IMR-90 (cell line): ENCODE results near the gene SPECC1L. TPM values are rescaled to one million over a fixed set of nuclear protein-coding genes. Genes with fewer than 3 reads are reported as not detected.

ENCODE experiments used
- ATAC-seq: fragments of 200-7000 bp; cut with Tn5 transposase; 2 replicates; pipeline ENCODE4 v1.9.1; 2020; ENCODE audit warnings: low read depth, mild to moderate bottlenecking, moderate library complexity
- BruUV-seq: library from RNA; stranded (reverse); fragments of 400-500 nt; replicated peaks from 2 replicates; lab custom pipeline; 2021; lab: Mats Ljungman, UMichigan
- CTCF ChIA-PET: fragments of 300-600 bp; formaldehyde crosslinking; extraction: SDS; loops from one replicate; lab custom pipeline; 2021; ENCODE audit warnings: antibody characterized with exemption; lab: Yijun Ruan, JAX
- POLR2A ChIA-PET: fragments of 300-600 bp; sonication (Branson Sonifier 250); formaldehyde crosslinking; loops from one replicate; lab custom pipeline; 2022; ENCODE audit warnings: antibody characterized with exemption; ENCODE audit not compliant: unreplicated experiment; lab: Charles Lee
- DNase-seq: peaks from one replicate; pipeline ENCODE4 v3.0.0; 2013
- H2AFZ ChIP-seq: replicated peaks from 2 replicates; pipeline ENCODE3; 2013; ENCODE audit warnings: low read length, mild to moderate bottlenecking; ENCODE audit not compliant: poor library complexity
- H2AK5ac ChIP-seq: 2 replicates; pipeline ENCODE4 v1.6.1; 2013; ENCODE audit warnings: low read depth, low read length, inconsistent platforms
- H2AK9ac ChIP-seq: replicated peaks from 2 replicates; pipeline ENCODE3; 2013; ENCODE audit warnings: mild to moderate bottlenecking, low read depth, low read length, moderate library complexity; ENCODE audit not compliant: poor library complexity
- H2BK120ac ChIP-seq: 2 replicates; pipeline ENCODE4 v1.6.1; 2013; ENCODE audit warnings: low read depth, low read length, inconsistent platforms
- H2BK15ac ChIP-seq: 3 replicates; pipeline ENCODE4 v1.6.1; 2013; ENCODE audit warnings: low read depth, low read length, inconsistent platforms
- H2BK20ac ChIP-seq: 2 replicates; pipeline ENCODE4 v1.6.1; 2013; ENCODE audit warnings: low read depth, mild to moderate bottlenecking, inconsistent platforms, low read length, moderate library complexity
- H2BK5ac ChIP-seq: 2 replicates; pipeline ENCODE4 v1.6.1; 2013; ENCODE audit warnings: mild to moderate bottlenecking, low read depth, low read length, inconsistent platforms; ENCODE audit not compliant: poor library complexity, severe bottlenecking
- H3K14ac ChIP-seq: replicated peaks from 2 replicates; pipeline ENCODE4 v1.6.1; 2013; ENCODE audit warnings: low read depth, low read length, inconsistent platforms
- H3K18ac ChIP-seq: 2 replicates; pipeline ENCODE4 v1.6.1; 2013; ENCODE audit warnings: low read depth, low read length, control low read depth
- H3K23ac ChIP-seq: 2 replicates; pipeline ENCODE4 v1.6.1; 2013; ENCODE audit warnings: low read depth, low read length, inconsistent platforms
- H3K27ac ChIP-seq: 2 replicates; pipeline ENCODE4 v1.5.1; 2013; ENCODE audit warnings: mild to moderate bottlenecking, control low read depth, low read length; ENCODE audit not compliant: insufficient read depth
- H3K27me3 ChIP-seq: 2 replicates; pipeline ENCODE4 v1.6.1; 2013; ENCODE audit warnings: low read length; ENCODE audit not compliant: control insufficient read depth, insufficient read depth
- H3K36me3 ChIP-seq: 2 replicates; pipeline ENCODE4 v1.6.1; 2013; ENCODE audit warnings: low read length, mixed read lengths; ENCODE audit not compliant: control insufficient read depth, insufficient read depth
- H3K4ac ChIP-seq: 2 replicates; pipeline ENCODE4 v1.6.1; 2013; ENCODE audit warnings: low read depth, low read length, inconsistent platforms
- H3K4me1 ChIP-seq: 2 replicates; pipeline ENCODE4 v1.6.1; 2013; ENCODE audit warnings: low read length, mixed read lengths; ENCODE audit not compliant: control insufficient read depth, insufficient read depth
- H3K4me2 ChIP-seq: 2 replicates; pipeline ENCODE4 v1.6.1; 2013; ENCODE audit warnings: low read depth, mild to moderate bottlenecking, control low read depth, low read length, moderate library complexity
- H3K4me3 ChIP-seq: 2 replicates; pipeline ENCODE4 v1.5.1; 2013; ENCODE audit warnings: low read depth, mild to moderate bottlenecking, control low read depth, low read length, moderate library complexity; ENCODE audit not compliant: insufficient read depth
- H3K56ac ChIP-seq: 2 replicates; pipeline ENCODE4 v1.6.1; 2013; ENCODE audit warnings: low read length, inconsistent platforms; ENCODE audit not compliant: insufficient read depth; ENCODE audit errors: extremely low read depth
- H3K79me1 ChIP-seq, 2 experiments: 2 replicates each; pipeline ENCODE4 v1.6.1; 2013; ENCODE audit warnings: low read length in 2 of 2, inconsistent platforms in 1 of 2, low read depth in 1 of 2
- H3K9ac ChIP-seq: 2 replicates; pipeline ENCODE4 v1.6.1; 2013; ENCODE audit warnings: low read depth, low read length, control low read depth
- H3K9me1 ChIP-seq: 2 replicates; pipeline ENCODE4 v1.6.1; 2013; ENCODE audit warnings: low read length, inconsistent platforms; ENCODE audit not compliant: insufficient read depth
- H3K9me3 ChIP-seq: 2 replicates; pipeline ENCODE4 v1.6.1; 2013; ENCODE audit warnings: low read length; ENCODE audit not compliant: control insufficient read depth, insufficient read depth
- H4K20me1 ChIP-seq: 2 replicates; pipeline ENCODE4 v1.6.1; 2013; ENCODE audit warnings: low read length, inconsistent platforms; ENCODE audit not compliant: insufficient read depth
- H4K5ac ChIP-seq: 2 replicates; pipeline ENCODE4 v1.6.1; 2013; ENCODE audit warnings: mild to moderate bottlenecking, low read depth, low read length, control low read depth
- H4K8ac ChIP-seq, 2 experiments: 2 replicates each; pipeline ENCODE4 v1.6.1; 2013; ENCODE audit warnings: low read depth in 2 of 2, low read length in 2 of 2, control low read depth in 1 of 2, inconsistent platforms in 1 of 2
- H4K91ac ChIP-seq: 2 replicates; pipeline ENCODE4 v1.6.1; 2013; ENCODE audit warnings: low read depth, low read length, inconsistent platforms; ENCODE audit not compliant: insufficient read depth
- CEBPB ChIP-seq: IDR thresholded peaks from 2 replicates; pipeline ENCODE4 v1.6.1; 2012; ENCODE audit warnings: low read depth, low read length, improper control_type of control experiment
- CTCF ChIP-seq: conservative IDR thresholded peaks from 2 replicates; pipeline ENCODE4 v1.5.1; 2012; ENCODE audit warnings: mild to moderate bottlenecking, low read depth, low read length, improper control_type of control experiment
- RAD21 ChIP-seq: IDR thresholded peaks from 2 replicates; pipeline ENCODE4 v1.6.1; 2012; ENCODE audit warnings: low read length, improper control_type of control experiment
- RCOR1 ChIP-seq: IDR thresholded peaks from 2 replicates; pipeline ENCODE4 v1.6.1; 2012; ENCODE audit warnings: mild to moderate bottlenecking, low read length, improper control_type of control experiment; ENCODE audit not compliant: insufficient replicate concordance
- RFX5 ChIP-seq: IDR thresholded peaks from 2 replicates; pipeline ENCODE4 v1.8.0; 2012; ENCODE audit warnings: low read depth, mild to moderate bottlenecking, low read length, moderate library complexity
- USF2 ChIP-seq: fragments of 150-350 bp; IDR thresholded peaks from 2 replicates; pipeline ENCODE4 v1.6.1; 2017; ENCODE audit warnings: mild to moderate bottlenecking, antibody characterized with exemption, low read length, low read depth
- WGBS, 2 experiments: methylation state at CpG; one replicate each; pipeline versions ENCODE4 v1.1.5 to v1.1.7; 2013; ENCODE audit warnings: missing lambda C conversion rate in 2 of 2; ENCODE audit not compliant: insufficient read length in 1 of 2; ENCODE audit errors: extremely low coverage in 2 of 2; 5-methylcytosine and 5-hydroxymethylcytosine counted together
- dilution Hi-C: fragments of 300-500 bp; cut with HindIII; formaldehyde crosslinking; loops from one replicate; pipeline ENCODE4 v1.14.3; 2018; ENCODE audit warnings: low sequenced_read_pairs; ENCODE audit not compliant: unreplicated experiment
- in situ Hi-C: fragments of 300-500 bp; cut with MboI; formaldehyde crosslinking; loops from 3 replicates; pipeline ENCODE4 v1.14.3; 2019; ENCODE audit warnings: low sequenced_read_pairs, inconsistent platforms, mixed read lengths
- intact Hi-C: fragments of 100-400 bp; cut with micrococcal nuclease; formaldehyde crosslinking; loops from 2 replicates; pipeline ENCODE4 v1.10.0; 2022
- polyA plus RNA-seq, 3 experiments: library from polyadenylated mRNA; depleted of rRNA; stranded (reverse); fragments of >200 nt; gene quantifications; 2 replicates each; pipeline ENCODE4 v1.2.3, GENCODE V29; 2012; ENCODE audit warnings: low replicate concordance in 1 of 3
- total RNA-seq: library from RNA; depleted of rRNA; stranded (reverse); fragments of >200 nt; gene quantifications from 2 replicates; pipeline ENCODE4 v1.2.3, GENCODE V29; 2012

SPECC1L gene
- total and polyA plus RNA-seq, 2 of the 4 experiments (the other 2 are of a cell fraction): 18.7 to 44.1 TPM

- no peaks in the 10 kb centered on the region for H4K20me1 ChIP-seq
- no peak overlapping the region for H4K8ac ChIP-seq
- H4K5ac ChIP-seq: no peak overlapping the region
- H3K27ac ChIP-seq: no peak overlapping the region
- no peak overlapping the region for H2BK120ac ChIP-seq
- ChIA-PET CTCF (no interaction called here), POLR2A (no interaction called here)
- no peak overlapping the region for H3K4me2 ChIP-seq
- DNase-seq: no peak
- no peak overlapping the region for H2AFZ ChIP-seq
- ATAC-seq: no peak
- H3K23ac ChIP-seq: no peak overlapping the region
- H3K27me3 ChIP-seq: no peaks in the 10 kb centered on the region
- no peaks in the 10 kb centered on the region for H3K4me1 ChIP-seq
- no peaks in the 10 kb centered on the region for H3K9me1 ChIP-seq
- dilution Hi-C loops (no loop called here), intact Hi-C loops (no loop called here), in situ Hi-C loops (no loop called here)
- TF ChIP-seq CTCF (no peak), RCOR1 (no peak), CEBPB (no peak), RAD21 (no peak), RFX5 (no peak), USF2 (no peak)
- H2BK15ac ChIP-seq: no peak overlapping the region
- H3K36me3 ChIP-seq: peaks cover 6% of the 10 kb centered on the region; the same call in 1 of the 2 replicates
- WGBS, 2 experiments: 100% methylated on average over 2 of the region's 14 CpGs; no CpG with 5 or more reads in 1 of the 2 experiments
- H3K56ac ChIP-seq: no peak overlapping the region
- H3K9ac ChIP-seq: no peak overlapping the region
- no peak overlapping the region for H2BK20ac ChIP-seq
- BruUV-seq: no TSS peak
- H3K4me3 ChIP-seq: no peak overlapping the region
- no peak overlapping the region for H4K91ac ChIP-seq
- no peak overlapping the region for H3K18ac ChIP-seq
- no peaks in the 10 kb centered on the region for H3K79me1 ChIP-seq
- H2BK5ac ChIP-seq: no peak overlapping the region
- no peak overlapping the region for H2AK5ac ChIP-seq
- no peak overlapping the region for H2AK9ac ChIP-seq
- no peak overlapping the region for H3K4ac ChIP-seq
- no peak overlapping the region for H3K14ac ChIP-seq
- H3K9me3 ChIP-seq: peaks cover 6% of the 10 kb centered on the region
These were observed 45.5 kb upstream of the SPECC1L start for GRCh38 chr22:24225044-24225601.
